Natural killer cell (primary cell): ENCODE measurements around the gene PRIMA1. TPM values are rescaled to one million over a fixed set of nuclear protein-coding genes. Genes with fewer than 3 reads are reported as not detected.

Experiments used
- ATAC-seq, 3 donors: fragments of 150-1000 bp in 2 of 3; fragments of 200-7000 bp in 1 of 3; cut with Tn5 transposase; 1 replicate in 1 of 3; 2 replicates in 2 of 3; pipeline ENCODE4 v1.10.0; 2021; ENCODE audit warnings: mild to moderate bottlenecking in 2 of 3, moderate library complexity in 2 of 3
- DNase-seq, 2 donors: peaks; one replicate each; pipeline versions ENCODE4 v3.0.0 to v3.0.0-alpha.2; 2013 to 2021; ENCODE audit warnings: mixed read lengths in 1 of 2
- H3K27ac ChIP-seq: one replicate; pipeline ENCODE4 v1.5.1; 2013; ENCODE audit warnings: mild to moderate bottlenecking, low read length
- H3K27me3 ChIP-seq: one replicate; pipeline ENCODE4 v1.6.1; 2013; ENCODE audit warnings: low read length; ENCODE audit not compliant: control insufficient read depth, insufficient read depth
- H3K36me3 ChIP-seq: one replicate; pipeline ENCODE4 v1.6.1; 2013; ENCODE audit warnings: low read length; ENCODE audit not compliant: control insufficient read depth, insufficient read depth
- H3K4me1 ChIP-seq: one replicate; pipeline ENCODE4 v1.6.1; 2013; ENCODE audit warnings: low read length; ENCODE audit not compliant: control insufficient read depth, insufficient read depth
- H3K4me3 ChIP-seq: one replicate; pipeline ENCODE4 v1.5.1; 2013; ENCODE audit warnings: low read length
- H3K9me3 ChIP-seq: one replicate; pipeline ENCODE4 v1.6.1; 2013; ENCODE audit warnings: low read length; ENCODE audit not compliant: control insufficient read depth, insufficient read depth
- H3K27ac Mint-ChIP-seq, 2 donors: one replicate each; pipeline ENCODE4 v1.8.0; 2022; ENCODE audit warnings: mild to moderate bottlenecking in 2 of 2, mixed read lengths in 2 of 2, moderate library complexity in 1 of 2
- H3K27me3 Mint-ChIP-seq, 2 donors: one replicate each; pipeline ENCODE4 v1.8.0; 2022; ENCODE audit warnings: low read depth in 2 of 2, mixed read lengths in 2 of 2
- H3K36me3 Mint-ChIP-seq: one replicate; pipeline ENCODE4 v1.8.0; 2022; ENCODE audit warnings: mixed read lengths
- H3K4me1 Mint-ChIP-seq, 2 donors: one replicate each; pipeline ENCODE4 v1.8.0; 2022; ENCODE audit warnings: mixed read lengths in 2 of 2
- H3K4me3 Mint-ChIP-seq: one replicate; pipeline ENCODE4 v1.8.0; 2022; ENCODE audit warnings: mild to moderate bottlenecking, moderate library complexity, mixed read lengths
- H3K9me3 Mint-ChIP-seq, 2 donors: one replicate each; pipeline ENCODE4 v1.8.0; 2022; ENCODE audit warnings: mixed read lengths in 2 of 2
- WGBS: methylation state at CpG from one replicate; pipeline ENCODE4 v1.1.7; 2013; ENCODE audit warnings: missing lambda C conversion rate; ENCODE audit not compliant: insufficient coverage; 5-methylcytosine and 5-hydroxymethylcytosine counted together
- intact Hi-C: fragments of 100-400 bp; cut with micrococcal nuclease; formaldehyde crosslinking; loops from one replicate; pipeline ENCODE4 v1.14.2; 2022
- total RNA-seq, 4 donors: library from RNA; stranded (reverse); fragments of 120-200 nt in 1 of 4; gene quantifications; one replicate each; pipeline versions ENCODE4 v1.2.3 to v1.2.4, GENCODE V29; 2013 to 2022
- TF ChIP-seq, protein P1 (sequence below): fragments of 200-600 bp; IDR thresholded peaks from one replicate; pipeline ENCODE4 v1.8.0; 2022; ENCODE audit warnings: antibody characterized with exemption

The PRIMA1 gene
- total RNA-seq, 3 donors from 2014 or later (not counting 1 experiment from before 2014, with no cell fraction given): not detected

DNA sequence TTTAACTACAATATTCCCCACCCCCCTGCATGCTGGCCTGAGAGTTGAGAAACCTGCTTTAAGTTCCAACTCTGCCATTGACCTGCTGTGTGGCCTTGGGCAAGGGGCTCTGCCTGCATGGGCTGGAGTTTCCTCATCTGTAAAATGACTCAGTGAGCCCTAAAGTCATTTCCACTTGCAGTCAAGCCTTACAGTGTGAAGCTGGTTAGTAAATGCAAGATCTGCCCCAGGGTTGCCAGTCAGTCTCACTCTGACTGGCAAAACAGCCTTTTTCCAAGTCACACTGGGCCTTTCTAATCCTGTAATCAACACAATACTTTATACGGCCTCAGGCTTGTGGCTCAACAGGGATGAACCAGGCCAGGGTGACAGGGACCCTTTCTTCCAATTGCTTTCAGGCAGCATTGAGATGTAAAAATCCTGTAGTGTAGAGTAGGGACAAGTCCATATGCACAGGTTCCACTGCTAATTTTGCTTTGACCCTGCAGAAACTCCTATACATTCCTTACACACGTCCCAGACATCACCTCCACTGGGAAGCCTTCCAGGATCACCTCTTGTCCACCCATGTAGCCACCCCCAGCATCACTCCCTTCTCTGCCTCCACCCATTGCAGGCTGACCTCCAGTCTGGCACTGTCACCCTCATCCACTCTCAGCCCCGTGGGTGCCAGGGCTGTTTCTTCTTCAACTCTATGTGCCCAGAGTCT lies 42.6 kb upstream of the PRIMA1 start:
- 52% methylated on average over 2 of the region's 3 CpGs for WGBS
- Mint-ChIP-seq H3K36me3 (no peaks in the 10 kb centered on the region), H3K27me3 (peaks cover 10 to 19% of the 10 kb centered on the region in 2 donors), H3K9me3 (no peaks in the 10 kb centered on the region), H3K4me3 (no peak overlapping the region), H3K27ac (no peak overlapping the region), H3K4me1 (no peaks in the 10 kb centered on the region)
- TF ChIP-seq, protein P1, sequence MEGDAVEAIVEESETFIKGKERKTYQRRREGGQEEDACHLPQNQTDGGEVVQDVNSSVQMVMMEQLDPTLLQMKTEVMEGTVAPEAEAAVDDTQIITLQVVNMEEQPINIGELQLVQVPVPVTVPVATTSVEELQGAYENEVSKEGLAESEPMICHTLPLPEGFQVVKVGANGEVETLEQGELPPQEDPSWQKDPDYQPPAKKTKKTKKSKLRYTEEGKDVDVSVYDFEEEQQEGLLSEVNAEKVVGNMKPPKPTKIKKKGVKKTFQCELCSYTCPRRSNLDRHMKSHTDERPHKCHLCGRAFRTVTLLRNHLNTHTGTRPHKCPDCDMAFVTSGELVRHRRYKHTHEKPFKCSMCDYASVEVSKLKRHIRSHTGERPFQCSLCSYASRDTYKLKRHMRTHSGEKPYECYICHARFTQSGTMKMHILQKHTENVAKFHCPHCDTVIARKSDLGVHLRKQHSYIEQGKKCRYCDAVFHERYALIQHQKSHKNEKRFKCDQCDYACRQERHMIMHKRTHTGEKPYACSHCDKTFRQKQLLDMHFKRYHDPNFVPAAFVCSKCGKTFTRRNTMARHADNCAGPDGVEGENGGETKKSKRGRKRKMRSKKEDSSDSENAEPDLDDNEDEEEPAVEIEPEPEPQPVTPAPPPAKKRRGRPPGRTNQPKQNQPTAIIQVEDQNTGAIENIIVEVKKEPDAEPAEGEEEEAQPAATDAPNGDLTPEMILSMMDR: no peak
- no peaks in the 10 kb centered on the region for H3K4me1 ChIP-seq
- no peak overlapping the region for H3K4me3 ChIP-seq
- no peaks in the 10 kb centered on the region for H3K9me3 ChIP-seq
- no peak overlapping the region for H3K27ac ChIP-seq
- DNase-seq (no peak), ATAC-seq (no peak)
- no peaks in the 10 kb centered on the region for H3K36me3 ChIP-seq
- H3K27me3 ChIP-seq: no peaks in the 10 kb centered on the region
- intact Hi-C loops: no loop called here

DNA sequence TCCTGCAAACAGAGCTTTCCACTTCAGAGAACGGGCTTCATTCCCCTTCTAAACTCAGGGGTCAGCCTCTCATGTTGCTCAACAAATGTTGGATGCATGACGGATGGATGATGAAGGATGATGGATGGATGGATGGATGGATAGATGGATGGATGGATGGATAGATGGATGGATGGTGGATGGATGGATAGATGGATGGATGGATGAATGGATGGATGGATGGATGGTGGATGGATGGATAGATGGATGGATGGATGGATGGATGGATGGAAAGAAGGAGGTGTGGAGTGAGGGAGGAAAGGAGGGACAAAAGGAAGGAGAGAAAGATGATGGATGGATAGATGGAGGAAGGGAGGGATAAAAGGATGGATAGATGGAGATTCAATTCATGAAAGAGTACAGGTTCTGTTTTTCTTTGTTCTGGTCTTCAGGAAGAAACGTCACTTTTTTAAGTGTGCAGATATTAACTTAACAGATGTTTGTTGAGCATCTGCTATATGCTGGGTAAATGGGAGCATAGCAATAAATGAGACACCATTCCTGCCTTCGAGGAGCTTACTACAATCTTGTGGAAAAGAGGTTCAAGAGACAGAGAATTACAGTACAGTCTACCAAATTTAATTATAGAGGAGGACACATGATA lies 41.7 kb upstream of the PRIMA1 start:
- ATAC-seq (no peak), DNase-seq (no peak)
- Mint-ChIP-seq H3K36me3 (no peaks in the 10 kb centered on the region), H3K27me3 (peaks cover 10 to 16% of the 10 kb centered on the region in 2 donors), H3K27ac (no peak overlapping the region), H3K4me3 (no peak overlapping the region), H3K4me1 (no peaks in the 10 kb centered on the region), H3K9me3 (no peaks in the 10 kb centered on the region)
- H3K9me3 ChIP-seq: no peaks in the 10 kb centered on the region
- no peak overlapping the region for H3K4me3 ChIP-seq
- WGBS: 66% methylated on average over 4 of the region's 4 CpGs
- intact Hi-C loops: no loop called here
- H3K27ac ChIP-seq: no peak overlapping the region
- TF ChIP-seq, protein P1: no peak
- no peaks in the 10 kb centered on the region for H3K4me1 ChIP-seq
- no peaks in the 10 kb centered on the region for H3K27me3 ChIP-seq
- H3K36me3 ChIP-seq: no peaks in the 10 kb centered on the region

DNA sequence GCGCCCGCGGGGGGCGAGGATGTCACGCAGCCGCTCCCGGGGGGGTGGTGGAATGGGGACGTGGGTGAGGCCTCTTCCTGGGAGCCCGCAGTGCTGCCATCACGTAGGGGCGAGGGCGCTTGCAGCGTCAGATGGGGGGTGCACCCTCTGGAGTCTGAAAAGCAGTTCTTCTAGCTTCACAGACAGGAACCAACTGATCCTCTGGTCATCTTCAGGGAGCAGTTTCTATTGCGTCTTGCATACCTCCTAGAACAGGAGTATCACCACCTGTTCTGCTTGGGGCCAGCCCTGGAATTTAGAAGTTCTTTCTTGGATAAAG lies 36.9 kb upstream of the PRIMA1 start:
- no peaks in the 10 kb centered on the region for H3K9me3 Mint-ChIP-seq
- ATAC-seq (no peak), DNase-seq (no peak)
- TF ChIP-seq, protein P1: no peak
- intact Hi-C loops: no loop called here
- Histone ChIP-seq H3K4me3 (no peak overlapping the region), H3K9me3 (no peaks in the 10 kb centered on the region), H3K4me1 (no peaks in the 10 kb centered on the region), H3K27me3 (no peaks in the 10 kb centered on the region), H3K36me3 (no peaks in the 10 kb centered on the region), H3K27ac (no peak overlapping the region)
- no peak overlapping the region for H3K4me3 Mint-ChIP-seq
- H3K36me3 Mint-ChIP-seq: no peaks in the 10 kb centered on the region
- WGBS: 59% methylated on average over 14 of the region's 14 CpGs
- no peak overlapping the region for H3K27ac Mint-ChIP-seq
- no peaks in the 10 kb centered on the region for H3K4me1 Mint-ChIP-seq
- peaks cover 4 to 7% of the 10 kb centered on the region in 2 donors for H3K27me3 Mint-ChIP-seq
